H9 (cell line): ENCODE data around the gene PCDHGC3. TPM values are rescaled to one million over a fixed set of nuclear protein-coding genes. Genes with fewer than 3 reads are reported as not detected.

Experiments used
- DNase-seq: peaks from one replicate; pipeline ENCODE4 v3.0.0-alpha.2; 2017
- H2AFZ ChIP-seq: one replicate; pipeline ENCODE4 v1.6.1; 2013; ENCODE audit warnings: mild to moderate bottlenecking, low read length, control low read depth, moderate library complexity
- H2AK5ac ChIP-seq: 2 replicates; pipeline ENCODE4 v1.6.1; 2013; ENCODE audit warnings: low read length, control low read depth, mixed read lengths; ENCODE audit not compliant: insufficient read length
- H2BK120ac ChIP-seq: one replicate; pipeline ENCODE4 v1.6.1; 2013; ENCODE audit warnings: low read depth, mild to moderate bottlenecking, low read length, control low read depth, inconsistent platforms; ENCODE audit not compliant: poor library complexity, severe bottlenecking
- H2BK12ac ChIP-seq: 2 replicates; pipeline ENCODE4 v1.6.1; 2013; ENCODE audit warnings: low read length, control low read depth, mixed read lengths, low read depth; ENCODE audit not compliant: insufficient read length
- H2BK15ac ChIP-seq: 2 replicates; pipeline ENCODE4 v1.6.1; 2013; ENCODE audit warnings: low read depth, low read length, control low read depth
- H2BK20ac ChIP-seq: one replicate; pipeline ENCODE4 v1.6.1; 2013; ENCODE audit warnings: low read depth, mild to moderate bottlenecking, low read length, control low read depth, inconsistent platforms; ENCODE audit not compliant: poor library complexity, severe bottlenecking
- H2BK5ac ChIP-seq: 2 replicates; pipeline ENCODE4 v1.6.1; 2013; ENCODE audit warnings: low read length, control low read depth, mixed read lengths; ENCODE audit not compliant: insufficient read length
- H3K14ac ChIP-seq: 2 replicates; pipeline ENCODE4 v1.6.1; 2013; ENCODE audit warnings: low read length, control low read depth; ENCODE audit not compliant: insufficient read depth
- H3K18ac ChIP-seq: 2 replicates; pipeline ENCODE4 v1.6.1; 2013; ENCODE audit warnings: low read depth, mild to moderate bottlenecking, mixed read lengths, low read length, control low read depth; ENCODE audit not compliant: insufficient read length
- H3K23ac ChIP-seq: 2 replicates; pipeline ENCODE4 v1.6.1; 2013; ENCODE audit warnings: low read length, control low read depth, mixed read lengths, low read depth; ENCODE audit not compliant: insufficient read length
- H3K23me2 ChIP-seq: 2 replicates; pipeline ENCODE4 v1.6.1; 2013; ENCODE audit warnings: low read depth, mild to moderate bottlenecking, mixed read lengths, low read length, control low read depth; ENCODE audit not compliant: insufficient read length, poor library complexity, severe bottlenecking
- H3K27ac ChIP-seq: 2 replicates; pipeline ENCODE4 v1.5.1; 2013; ENCODE audit warnings: low read length, control low read depth, mixed read lengths, low read depth; ENCODE audit not compliant: insufficient read length
- H3K27me3 ChIP-seq: 2 replicates; pipeline ENCODE4 v1.6.1; 2013; ENCODE audit warnings: low read length, control low read depth, inconsistent platforms; ENCODE audit not compliant: insufficient read depth
- H3K4ac ChIP-seq: 2 replicates; pipeline ENCODE4 v1.6.1; 2013; ENCODE audit warnings: low read depth, mild to moderate bottlenecking, control low read depth, inconsistent platforms, low read length, moderate library complexity
- H3K4me1 ChIP-seq: 2 replicates; pipeline ENCODE4 v1.6.1; 2013; ENCODE audit warnings: low read length, control low read depth, inconsistent platforms; ENCODE audit not compliant: insufficient read depth
- H3K4me2 ChIP-seq: 2 replicates; pipeline ENCODE4 v1.6.1; 2013; ENCODE audit warnings: low read length, control low read depth, mixed read lengths; ENCODE audit not compliant: insufficient read length, insufficient read depth
- H3K56ac ChIP-seq: 2 replicates; pipeline ENCODE4 v1.6.1; 2013; ENCODE audit warnings: low read depth, mild to moderate bottlenecking, mixed read lengths, low read length, control low read depth; ENCODE audit not compliant: insufficient read length
- H3K79me1 ChIP-seq: 2 replicates; pipeline ENCODE4 v1.6.1; 2013; ENCODE audit warnings: low read depth, mild to moderate bottlenecking, moderate library complexity, low read length, control low read depth, inconsistent platforms; ENCODE audit not compliant: insufficient read depth, poor library complexity, severe bottlenecking
- H3K79me2 ChIP-seq: 2 replicates; pipeline ENCODE4 v1.6.1; 2013; ENCODE audit warnings: low read length, control low read depth, inconsistent platforms; ENCODE audit not compliant: insufficient read depth
- H3K9ac ChIP-seq: 2 replicates; pipeline ENCODE4 v1.6.1; 2013; ENCODE audit warnings: low read length, control low read depth, mixed read lengths; ENCODE audit not compliant: insufficient read length; ENCODE audit errors: extremely low read depth
- H3K9me3 ChIP-seq: one replicate; pipeline ENCODE4 v1.6.1; 2013; ENCODE audit warnings: low read depth, low read length, inconsistent platforms; ENCODE audit not compliant: control insufficient read depth
- H3T11ph ChIP-seq: one replicate; pipeline ENCODE4 v1.6.1; 2013; ENCODE audit warnings: mild to moderate bottlenecking, low read length, control low read depth, inconsistent platforms
- H4K20me1 ChIP-seq: one replicate; pipeline ENCODE4 v1.6.1; 2013; ENCODE audit not compliant: control insufficient read depth, insufficient read length, insufficient read depth
- H4K5ac ChIP-seq: 2 replicates; pipeline ENCODE4 v1.6.1; 2013; ENCODE audit warnings: low read depth, mild to moderate bottlenecking, mixed read lengths, low read length, control low read depth; ENCODE audit not compliant: insufficient read length
- H4K8ac ChIP-seq: replicated peaks from 2 replicates; pipeline ENCODE4 v1.6.1; 2013; ENCODE audit warnings: low read length, control low read depth, mixed read lengths, low read depth; ENCODE audit not compliant: insufficient read length
- H4K91ac ChIP-seq: 2 replicates; pipeline ENCODE4 v1.6.1; 2013; ENCODE audit warnings: low read depth, mild to moderate bottlenecking, moderate library complexity, mixed read lengths, low read length, control low read depth; ENCODE audit not compliant: insufficient read length
- H3K27ac Mint-ChIP-seq, 3 experiments: 2 replicates in 2 of 3; 3 replicates in 1 of 3; pipeline ENCODE4 v1.8.0; 2020 to 2021; ENCODE audit warnings: mixed read lengths in 3 of 3, mild to moderate bottlenecking in 1 of 3, moderate library complexity in 1 of 3
- H3K27me3 Mint-ChIP-seq: 2 replicates; pipeline ENCODE4 v1.8.0; 2021; ENCODE audit warnings: low read depth, mild to moderate bottlenecking, moderate library complexity, mixed read lengths
- H3K36me3 Mint-ChIP-seq, 3 experiments: 2 replicates in 2 of 3; 3 replicates in 1 of 3; pipeline ENCODE4 v1.8.0; 2020 to 2021; ENCODE audit warnings: low read depth in 3 of 3, mixed read lengths in 3 of 3; ENCODE audit not compliant: insufficient read depth in 1 of 3
- H3K4me1 Mint-ChIP-seq, 2 experiments: 2 replicates each; pipeline ENCODE4 v1.8.0; 2020; ENCODE audit warnings: mixed read lengths in 2 of 2
- H3K4me3 Mint-ChIP-seq, 2 experiments: 2 replicates in 1 of 2; 3 replicates in 1 of 2; pipeline ENCODE4 v1.8.0; 2020 to 2021; ENCODE audit warnings: mild to moderate bottlenecking in 2 of 2, mixed read lengths in 2 of 2, moderate library complexity in 1 of 2
- H3K9me3 Mint-ChIP-seq, 2 experiments: 2 replicates in 1 of 2; 3 replicates in 1 of 2; pipeline ENCODE4 v1.8.0; 2020; ENCODE audit warnings: mild to moderate bottlenecking in 2 of 2, mixed read lengths in 2 of 2, moderate library complexity in 1 of 2
- WGBS: extraction: QIAGEN DNeasy Blood & Tissue Kit; methylation state at CpG from one replicate; pipeline ENCODE4 v1.1.7; 2013; ENCODE audit warnings: missing lambda C conversion rate, low lambda C conversion rate, mixed read lengths; ENCODE audit not compliant: insufficient read length; ENCODE audit errors: extremely low coverage; 5-methylcytosine and 5-hydroxymethylcytosine counted together
- total RNA-seq: library from RNA; stranded (reverse); gene quantifications from 2 replicates; pipeline ENCODE4 v1.2.1, GENCODE V29; 2021
- TF ChIP-seq, protein P1 (sequence below): fragments of 200-600 bp; sonication (generic); conservative IDR thresholded peaks from 3 replicates; pipeline ENCODE4 v1.8.0; 2021; ENCODE audit warnings: antibody characterized with exemption, mild to moderate bottlenecking

PCDHGC3 gene
- total RNA-seq, 1 experiment from 2014 or later, result 19.8 TPM

- no peak within 1 kb of the TSS for H2BK12ac ChIP-seq
- H2BK5ac ChIP-seq, result no peak within 1 kb of the TSS
- H3T11ph ChIP-seq, result no peak within 1 kb of the TSS
- no peak for DNase-seq
- no peaks in the 10 kb centered on the region for H3K79me2 ChIP-seq
- no peak within 1 kb of the TSS for H4K91ac ChIP-seq
- H3K4me2 ChIP-seq, result no peak within 1 kb of the TSS
- H3K9ac ChIP-seq, result no peak within 1 kb of the TSS
- H4K5ac ChIP-seq, result no peak within 1 kb of the TSS
- no peaks in the 10 kb centered on the region for H3K23me2 ChIP-seq
- WGBS, result no CpG with 5 or more reads among the region's 33 CpGs
- Mint-ChIP-seq H3K9me3 (peaks cover 70 to 79% of the 10 kb centered on the region in 2 experiments), H3K4me3 (no peak within 1 kb of the TSS; a peak in 1 of 5 replicates), H3K27me3 (peaks cover 3% of the 10 kb centered on the region), H3K4me1 (no peaks in the 10 kb centered on the region), H3K27ac (no peak within 1 kb of the TSS), H3K36me3 (peaks cover 54 to 83% (median 63%) of the 10 kb centered on the region in 3 experiments)
- no peaks in the 10 kb centered on the region for H3K27me3 ChIP-seq
- H2BK120ac ChIP-seq, result no peak within 1 kb of the TSS
- H2AFZ ChIP-seq, result no peak within 1 kb of the TSS
- no peak within 1 kb of the TSS for H2AK5ac ChIP-seq
- H4K20me1 ChIP-seq, result no peaks in the 10 kb centered on the region
- no peak within 1 kb of the TSS for H2BK15ac ChIP-seq
- TF ChIP-seq, protein P1, sequence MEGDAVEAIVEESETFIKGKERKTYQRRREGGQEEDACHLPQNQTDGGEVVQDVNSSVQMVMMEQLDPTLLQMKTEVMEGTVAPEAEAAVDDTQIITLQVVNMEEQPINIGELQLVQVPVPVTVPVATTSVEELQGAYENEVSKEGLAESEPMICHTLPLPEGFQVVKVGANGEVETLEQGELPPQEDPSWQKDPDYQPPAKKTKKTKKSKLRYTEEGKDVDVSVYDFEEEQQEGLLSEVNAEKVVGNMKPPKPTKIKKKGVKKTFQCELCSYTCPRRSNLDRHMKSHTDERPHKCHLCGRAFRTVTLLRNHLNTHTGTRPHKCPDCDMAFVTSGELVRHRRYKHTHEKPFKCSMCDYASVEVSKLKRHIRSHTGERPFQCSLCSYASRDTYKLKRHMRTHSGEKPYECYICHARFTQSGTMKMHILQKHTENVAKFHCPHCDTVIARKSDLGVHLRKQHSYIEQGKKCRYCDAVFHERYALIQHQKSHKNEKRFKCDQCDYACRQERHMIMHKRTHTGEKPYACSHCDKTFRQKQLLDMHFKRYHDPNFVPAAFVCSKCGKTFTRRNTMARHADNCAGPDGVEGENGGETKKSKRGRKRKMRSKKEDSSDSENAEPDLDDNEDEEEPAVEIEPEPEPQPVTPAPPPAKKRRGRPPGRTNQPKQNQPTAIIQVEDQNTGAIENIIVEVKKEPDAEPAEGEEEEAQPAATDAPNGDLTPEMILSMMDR, result no peak; the same call in 2 of the 3 replicates
- no peak within 1 kb of the TSS for H3K14ac ChIP-seq
- no peak within 1 kb of the TSS for H3K23ac ChIP-seq
- H2BK20ac ChIP-seq, result no peak within 1 kb of the TSS
- H3K27ac ChIP-seq, result no peak within 1 kb of the TSS
- no peak within 1 kb of the TSS for H4K8ac ChIP-seq
- H3K4me1 ChIP-seq, result no peaks in the 10 kb centered on the region
- H3K79me1 ChIP-seq, result no peaks in the 10 kb centered on the region
- H3K18ac ChIP-seq, result no peak within 1 kb of the TSS
- no peak within 1 kb of the TSS for H3K4ac ChIP-seq
- no peak within 1 kb of the TSS for H3K56ac ChIP-seq
- H3K9me3 ChIP-seq, result peaks cover 23% of the 10 kb centered on the region
These were observed 45.2 kb upstream of the PCDHGC3 start, which contains the start of gene PCDHGA12 for GRCh38 chr5:141430332-141431113. Gene PCDHGA12, plus strand, starts transcription at chr5:141430507. Its CDS starts 253 bp downstream, at chr5:141430760.
